Epithelial cell of proximal tubule (primary cell): Measurements from ENCODE around the gene KRTAP12-3. TPM values are rescaled to one million over a fixed set of nuclear protein-coding genes. Genes with fewer than 3 reads are reported as not detected.

ENCODE experiments used
- DNase-seq: peaks from one replicate; pipeline ENCODE4 v3.0.0-alpha.2; 2011; ENCODE audit warnings: low read depth
- H3K4me3 ChIP-seq: 2 replicates; pipeline ENCODE4 v1.5.1; 2011; ENCODE audit warnings: low read depth, mild to moderate bottlenecking, low read length
- total RNA-seq: library from RNA; depleted of rRNA; stranded (reverse); fragments of >200 nt; gene quantifications from 2 replicates; pipeline ENCODE4 v1.2.3, GENCODE V29; 2015
- TF ChIP-seq, protein P1 (sequence below): conservative IDR thresholded peaks from 2 replicates; pipeline ENCODE4 v1.5.1; 2012; ENCODE audit warnings: low read depth, mild to moderate bottlenecking, low read length

The KRTAP12-3 gene
- total RNA-seq, 1 donor from 2014 or later = not detected

DNA sequence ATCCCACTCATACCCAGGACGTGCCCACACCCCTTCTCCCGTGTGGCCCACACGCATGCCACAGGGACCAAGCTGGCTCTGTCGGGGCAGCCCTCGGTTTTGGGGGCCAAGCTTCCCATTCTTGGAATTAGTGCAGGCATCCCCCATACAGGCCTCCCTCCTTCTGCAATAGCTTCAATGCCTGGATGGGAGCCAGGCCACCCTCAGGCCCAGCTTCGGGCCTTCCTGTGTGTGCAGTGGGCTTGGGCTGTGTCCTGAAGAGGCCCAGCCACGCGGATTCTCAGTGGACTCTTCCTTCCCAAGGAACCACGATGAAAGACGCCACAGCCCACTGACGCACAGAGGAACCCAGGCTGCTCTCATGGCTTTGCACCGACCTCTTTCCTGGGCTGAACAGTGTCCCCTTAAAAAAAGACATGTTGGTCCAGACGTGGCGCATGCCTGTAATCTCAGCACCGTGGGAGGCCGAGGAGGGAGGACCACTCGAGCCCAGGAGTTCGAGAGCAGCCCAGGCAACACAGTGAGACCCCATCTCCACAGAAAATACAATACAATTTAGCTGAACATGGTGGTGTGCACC, 8.1 kb upstream of the KRTAP12-3 start:
- TF ChIP-seq, protein P1, sequence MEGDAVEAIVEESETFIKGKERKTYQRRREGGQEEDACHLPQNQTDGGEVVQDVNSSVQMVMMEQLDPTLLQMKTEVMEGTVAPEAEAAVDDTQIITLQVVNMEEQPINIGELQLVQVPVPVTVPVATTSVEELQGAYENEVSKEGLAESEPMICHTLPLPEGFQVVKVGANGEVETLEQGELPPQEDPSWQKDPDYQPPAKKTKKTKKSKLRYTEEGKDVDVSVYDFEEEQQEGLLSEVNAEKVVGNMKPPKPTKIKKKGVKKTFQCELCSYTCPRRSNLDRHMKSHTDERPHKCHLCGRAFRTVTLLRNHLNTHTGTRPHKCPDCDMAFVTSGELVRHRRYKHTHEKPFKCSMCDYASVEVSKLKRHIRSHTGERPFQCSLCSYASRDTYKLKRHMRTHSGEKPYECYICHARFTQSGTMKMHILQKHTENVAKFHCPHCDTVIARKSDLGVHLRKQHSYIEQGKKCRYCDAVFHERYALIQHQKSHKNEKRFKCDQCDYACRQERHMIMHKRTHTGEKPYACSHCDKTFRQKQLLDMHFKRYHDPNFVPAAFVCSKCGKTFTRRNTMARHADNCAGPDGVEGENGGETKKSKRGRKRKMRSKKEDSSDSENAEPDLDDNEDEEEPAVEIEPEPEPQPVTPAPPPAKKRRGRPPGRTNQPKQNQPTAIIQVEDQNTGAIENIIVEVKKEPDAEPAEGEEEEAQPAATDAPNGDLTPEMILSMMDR = no peak
- no peak overlapping the region for H3K4me3 ChIP-seq
- no peak for DNase-seq

DNA sequence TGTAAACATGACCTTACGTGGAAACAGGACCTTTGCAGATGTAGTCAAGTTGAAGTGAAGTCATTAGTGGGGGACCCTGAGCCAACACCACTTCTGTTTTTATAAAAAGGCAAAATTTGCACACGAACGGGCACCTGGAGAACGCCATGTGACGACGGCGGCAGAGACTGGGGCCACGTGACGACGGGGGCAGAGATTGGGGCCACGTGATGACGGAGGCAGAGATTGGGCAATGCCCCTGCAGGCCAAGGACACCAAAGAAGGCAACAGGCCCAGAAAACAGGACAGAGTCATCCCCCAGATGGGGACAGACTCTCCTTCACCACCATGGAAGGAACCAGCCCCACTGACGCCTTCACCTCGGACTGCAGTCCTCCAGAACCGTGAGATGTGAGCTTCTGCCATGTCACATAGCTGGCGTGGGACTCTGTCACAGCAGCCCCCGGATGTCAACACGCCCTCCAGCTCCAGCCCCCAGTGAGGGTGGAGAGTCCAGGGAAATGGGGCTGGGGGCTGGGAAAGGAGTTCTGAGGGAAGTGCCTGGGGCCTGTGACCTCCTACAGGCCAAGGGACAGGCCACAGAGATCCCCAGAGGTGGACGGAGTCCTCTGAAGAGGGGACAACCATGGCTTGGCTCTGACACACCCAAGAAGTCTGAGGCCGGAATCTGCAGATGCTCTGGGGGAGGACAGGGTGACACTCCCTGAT, 7.3 kb upstream of the KRTAP12-3 start:
- DNase-seq = no peak
- H3K4me3 ChIP-seq = no peak overlapping the region
- TF ChIP-seq, protein P1 = no peak

DNA sequence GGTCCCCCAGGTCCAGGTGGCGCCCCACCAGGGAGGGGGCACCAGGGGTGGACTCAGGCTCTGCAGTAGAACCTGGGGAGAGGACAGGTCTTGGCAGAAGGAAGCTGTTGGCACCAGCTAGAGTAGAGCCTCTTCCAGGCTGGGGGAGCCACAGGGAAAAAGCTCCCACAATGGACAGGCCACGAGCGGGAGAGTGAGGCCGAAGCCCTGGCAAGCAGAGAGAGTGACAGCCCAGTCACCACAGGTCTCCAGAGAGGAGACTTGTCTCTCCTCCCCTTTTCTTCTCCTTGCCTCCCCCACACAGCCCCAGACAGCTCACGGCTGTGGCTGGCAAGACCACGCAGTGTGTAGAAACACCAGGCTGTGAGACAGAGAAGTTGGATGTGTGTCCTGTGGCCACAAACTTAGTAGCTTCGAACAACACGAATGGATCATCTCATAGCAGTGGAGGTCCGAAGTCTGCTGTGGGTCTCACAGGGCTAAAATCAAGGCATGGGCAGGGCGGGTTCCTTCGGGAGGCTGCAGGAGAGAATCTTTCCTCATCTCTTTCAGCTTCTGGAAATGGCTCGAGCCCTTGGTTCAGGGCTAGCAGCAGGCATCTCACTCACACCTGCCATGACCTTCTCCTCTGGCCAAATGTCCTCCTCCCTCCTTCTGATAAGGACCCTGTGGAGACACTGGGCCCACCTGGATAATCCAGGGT, 6.6 kb upstream of the KRTAP12-3 start:
- TF ChIP-seq, protein P1 = no peak
- H3K4me3 ChIP-seq = no peak overlapping the region
- no peak for DNase-seq

DNA sequence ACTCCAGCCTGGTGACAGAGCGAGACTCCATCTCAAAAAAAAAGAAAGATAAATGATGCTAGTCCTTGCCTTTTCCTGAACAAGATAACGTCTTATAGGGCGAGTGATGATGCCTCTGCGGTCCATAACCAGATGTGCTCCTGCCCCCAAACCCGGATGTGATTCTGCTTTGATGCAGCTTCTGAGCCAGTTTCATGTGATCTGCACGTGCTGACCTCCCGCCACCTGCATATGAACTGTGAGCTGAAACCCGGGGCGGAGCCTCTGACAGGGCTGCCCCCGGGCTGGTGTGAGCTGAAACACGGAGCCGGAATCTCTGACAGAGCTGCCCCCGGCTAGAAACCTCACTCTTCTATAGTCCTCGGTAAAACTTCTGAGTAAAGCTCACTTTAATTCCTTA, 4.6 kb upstream of the KRTAP12-3 start:
- no peak for DNase-seq
- TF ChIP-seq, protein P1 = no peak
- H3K4me3 ChIP-seq = no peak overlapping the region

DNA sequence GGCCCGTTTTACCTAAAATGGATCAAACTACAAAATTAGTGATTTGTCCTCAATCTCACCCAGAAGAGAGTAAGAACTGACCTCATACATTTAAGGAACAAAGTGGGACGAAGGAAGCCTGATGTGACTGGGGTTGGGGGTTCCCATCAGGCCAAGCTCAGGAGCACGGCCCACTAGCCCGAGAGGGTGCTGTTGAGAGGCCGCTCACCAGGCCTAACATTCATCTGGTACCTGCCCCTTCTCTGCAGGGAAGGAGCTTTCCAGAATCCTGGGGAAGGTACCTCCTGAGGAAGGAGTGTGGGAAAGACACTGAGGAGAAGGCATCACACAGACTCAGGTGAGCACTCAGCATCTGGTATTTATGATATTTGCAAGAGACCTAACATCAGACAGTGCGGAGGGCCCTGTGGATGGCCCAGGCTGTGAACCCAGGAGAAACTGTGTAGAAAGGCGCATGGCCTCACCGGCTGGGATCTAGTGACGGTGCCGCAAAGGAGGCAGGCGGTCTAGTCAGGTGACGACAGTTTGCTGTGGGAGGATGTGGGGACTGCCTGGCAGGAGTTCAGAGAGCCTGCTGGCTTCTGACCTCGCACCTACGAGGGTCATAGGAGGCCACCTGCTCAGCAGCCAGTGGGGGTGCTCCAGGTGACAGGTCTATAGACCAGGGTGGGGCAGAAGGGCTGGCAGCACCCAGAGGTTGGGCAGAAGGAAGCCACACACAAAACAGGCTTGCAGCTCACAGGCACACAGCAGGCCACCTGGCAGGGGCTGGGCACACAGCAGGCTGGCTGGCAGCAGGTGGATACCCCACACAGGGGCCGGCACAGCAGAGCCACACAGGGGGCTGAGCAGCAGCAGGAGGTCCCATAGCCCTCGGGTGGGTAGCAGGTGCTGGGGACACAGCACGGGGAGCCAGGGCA, 3.8 kb upstream of the KRTAP12-3 start:
- no peak for DNase-seq
- no peak overlapping the region for H3K4me3 ChIP-seq
- TF ChIP-seq, protein P1 = no peak

DNA sequence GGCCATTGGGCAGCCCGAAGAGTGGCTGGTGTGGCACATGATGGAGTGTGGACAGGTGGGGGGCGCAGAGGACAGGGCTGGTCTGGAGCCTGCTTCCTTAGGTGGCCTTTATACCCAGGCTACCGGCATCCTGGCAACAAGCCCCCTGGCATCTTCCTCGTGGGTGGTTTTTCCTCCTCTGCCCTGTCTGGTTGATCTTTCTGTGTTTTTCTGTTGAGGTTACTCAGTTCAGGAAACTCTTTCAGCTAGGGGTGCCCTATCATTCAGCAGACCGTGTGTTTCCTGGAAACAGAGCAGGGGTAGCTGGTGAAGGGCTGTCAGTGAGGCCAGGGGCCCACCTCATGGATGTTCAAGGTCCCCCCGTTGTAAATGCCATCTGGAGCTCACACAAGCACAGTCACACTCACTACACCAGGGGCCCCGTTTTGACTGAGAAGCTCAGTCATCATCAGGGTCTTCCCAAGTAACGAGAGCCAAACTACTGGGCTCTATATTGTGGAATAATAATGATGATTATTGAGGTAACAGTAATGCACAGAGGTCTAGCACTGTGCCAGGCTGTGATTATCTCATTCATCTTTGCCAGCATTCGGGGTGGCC, 3.1 kb upstream of the KRTAP12-3 start, which contains the start of gene KRTAP12-4:
TSS of gene KRTAP12-4 (minus strand) at position 84 of the 600 bp plus-strand sequence. CDS start at position 39, 45 bp downstream.
- TF ChIP-seq, protein P1 = no peak
- DNase-seq = no peak
- no peak within 1 kb of the TSS for H3K4me3 ChIP-seq
